IMR-90 (cell line): Measurements from ENCODE around the gene TANC2. TPM values are rescaled to one million over a fixed set of nuclear protein-coding genes. Genes with fewer than 3 reads are reported as not detected.

Experiments used
- ATAC-seq: fragments of 200-7000 bp; cut with Tn5 transposase; 2 replicates; pipeline ENCODE4 v1.9.1; 2020; ENCODE audit warnings: low read depth, mild to moderate bottlenecking, moderate library complexity
- BruUV-seq: library from RNA; stranded (reverse); fragments of 400-500 nt; replicated peaks from 2 replicates; lab custom pipeline; 2021; lab: Mats Ljungman, UMichigan
- CTCF ChIA-PET: fragments of 300-600 bp; formaldehyde crosslinking; extraction: SDS; loops from one replicate; lab custom pipeline; 2021; ENCODE audit warnings: antibody characterized with exemption; lab: Yijun Ruan, JAX
- POLR2A ChIA-PET: fragments of 300-600 bp; sonication (Branson Sonifier 250); formaldehyde crosslinking; loops from one replicate; lab custom pipeline; 2022; ENCODE audit warnings: antibody characterized with exemption; ENCODE audit not compliant: unreplicated experiment; lab: Charles Lee
- DNase-seq: peaks from one replicate; pipeline ENCODE4 v3.0.0; 2013
- H2AFZ ChIP-seq: replicated peaks from 2 replicates; pipeline ENCODE3; 2013; ENCODE audit warnings: low read length, mild to moderate bottlenecking; ENCODE audit not compliant: poor library complexity
- H2AK5ac ChIP-seq: 2 replicates; pipeline ENCODE4 v1.6.1; 2013; ENCODE audit warnings: low read depth, low read length, inconsistent platforms
- H2AK9ac ChIP-seq: replicated peaks from 2 replicates; pipeline ENCODE3; 2013; ENCODE audit warnings: mild to moderate bottlenecking, low read depth, low read length, moderate library complexity; ENCODE audit not compliant: poor library complexity
- H2BK120ac ChIP-seq: 2 replicates; pipeline ENCODE4 v1.6.1; 2013; ENCODE audit warnings: low read depth, low read length, inconsistent platforms
- H2BK15ac ChIP-seq: 3 replicates; pipeline ENCODE4 v1.6.1; 2013; ENCODE audit warnings: low read depth, low read length, inconsistent platforms
- H2BK20ac ChIP-seq: 2 replicates; pipeline ENCODE4 v1.6.1; 2013; ENCODE audit warnings: low read depth, mild to moderate bottlenecking, inconsistent platforms, low read length, moderate library complexity
- H2BK5ac ChIP-seq: 2 replicates; pipeline ENCODE4 v1.6.1; 2013; ENCODE audit warnings: mild to moderate bottlenecking, low read depth, low read length, inconsistent platforms; ENCODE audit not compliant: poor library complexity, severe bottlenecking
- H3K14ac ChIP-seq: replicated peaks from 2 replicates; pipeline ENCODE4 v1.6.1; 2013; ENCODE audit warnings: low read depth, low read length, inconsistent platforms
- H3K18ac ChIP-seq: 2 replicates; pipeline ENCODE4 v1.6.1; 2013; ENCODE audit warnings: low read depth, low read length, control low read depth
- H3K23ac ChIP-seq: 2 replicates; pipeline ENCODE4 v1.6.1; 2013; ENCODE audit warnings: low read depth, low read length, inconsistent platforms
- H3K27ac ChIP-seq: 2 replicates; pipeline ENCODE4 v1.5.1; 2013; ENCODE audit warnings: mild to moderate bottlenecking, control low read depth, low read length; ENCODE audit not compliant: insufficient read depth
- H3K27me3 ChIP-seq: 2 replicates; pipeline ENCODE4 v1.6.1; 2013; ENCODE audit warnings: low read length; ENCODE audit not compliant: control insufficient read depth, insufficient read depth
- H3K36me3 ChIP-seq: 2 replicates; pipeline ENCODE4 v1.6.1; 2013; ENCODE audit warnings: low read length, mixed read lengths; ENCODE audit not compliant: control insufficient read depth, insufficient read depth
- H3K4ac ChIP-seq: 2 replicates; pipeline ENCODE4 v1.6.1; 2013; ENCODE audit warnings: low read depth, low read length, inconsistent platforms
- H3K4me1 ChIP-seq: 2 replicates; pipeline ENCODE4 v1.6.1; 2013; ENCODE audit warnings: low read length, mixed read lengths; ENCODE audit not compliant: control insufficient read depth, insufficient read depth
- H3K4me2 ChIP-seq: 2 replicates; pipeline ENCODE4 v1.6.1; 2013; ENCODE audit warnings: low read depth, mild to moderate bottlenecking, control low read depth, low read length, moderate library complexity
- H3K4me3 ChIP-seq: 2 replicates; pipeline ENCODE4 v1.5.1; 2013; ENCODE audit warnings: low read depth, mild to moderate bottlenecking, control low read depth, low read length, moderate library complexity; ENCODE audit not compliant: insufficient read depth
- H3K56ac ChIP-seq: 2 replicates; pipeline ENCODE4 v1.6.1; 2013; ENCODE audit warnings: low read length, inconsistent platforms; ENCODE audit not compliant: insufficient read depth; ENCODE audit errors: extremely low read depth
- H3K79me1 ChIP-seq, 2 experiments: 2 replicates each; pipeline ENCODE4 v1.6.1; 2013; ENCODE audit warnings: low read length in 2 of 2, inconsistent platforms in 1 of 2, low read depth in 1 of 2
- H3K9ac ChIP-seq: 2 replicates; pipeline ENCODE4 v1.6.1; 2013; ENCODE audit warnings: low read depth, low read length, control low read depth
- H3K9me1 ChIP-seq: 2 replicates; pipeline ENCODE4 v1.6.1; 2013; ENCODE audit warnings: low read length, inconsistent platforms; ENCODE audit not compliant: insufficient read depth
- H3K9me3 ChIP-seq: 2 replicates; pipeline ENCODE4 v1.6.1; 2013; ENCODE audit warnings: low read length; ENCODE audit not compliant: control insufficient read depth, insufficient read depth
- H4K20me1 ChIP-seq: 2 replicates; pipeline ENCODE4 v1.6.1; 2013; ENCODE audit warnings: low read length, inconsistent platforms; ENCODE audit not compliant: insufficient read depth
- H4K5ac ChIP-seq: 2 replicates; pipeline ENCODE4 v1.6.1; 2013; ENCODE audit warnings: mild to moderate bottlenecking, low read depth, low read length, control low read depth
- H4K8ac ChIP-seq, 2 experiments: 2 replicates each; pipeline ENCODE4 v1.6.1; 2013; ENCODE audit warnings: low read depth in 2 of 2, low read length in 2 of 2, control low read depth in 1 of 2, inconsistent platforms in 1 of 2
- H4K91ac ChIP-seq: 2 replicates; pipeline ENCODE4 v1.6.1; 2013; ENCODE audit warnings: low read depth, low read length, inconsistent platforms; ENCODE audit not compliant: insufficient read depth
- CEBPB ChIP-seq: IDR thresholded peaks from 2 replicates; pipeline ENCODE4 v1.6.1; 2012; ENCODE audit warnings: low read depth, low read length, improper control_type of control experiment
- FOS ChIP-seq: fragments of 150-350 bp; IDR thresholded peaks from 2 replicates; pipeline ENCODE4 v1.6.1; 2016; ENCODE audit warnings: low read depth, low read length
- MAFK ChIP-seq: IDR thresholded peaks from 2 replicates; pipeline ENCODE4 v1.6.1; 2012; ENCODE audit warnings: low read depth, low read length, improper control_type of control experiment
- MXI1 ChIP-seq: IDR thresholded peaks from 2 replicates; pipeline ENCODE4 v1.6.1; 2012; ENCODE audit warnings: low read depth, mild to moderate bottlenecking, low read length, moderate library complexity, borderline replicate concordance
- NFE2L2 ChIP-seq: fragments of 150-350 bp; IDR thresholded peaks from 2 replicates; pipeline ENCODE4 v1.6.1; 2016; ENCODE audit warnings: low read depth, mild to moderate bottlenecking, low read length
- POLR2A ChIP-seq: IDR thresholded peaks from 2 replicates; pipeline ENCODE4 v1.6.1; 2012; ENCODE audit warnings: mild to moderate bottlenecking, low read depth, low read length
- RAD21 ChIP-seq: IDR thresholded peaks from 2 replicates; pipeline ENCODE4 v1.6.1; 2012; ENCODE audit warnings: low read length, improper control_type of control experiment
- RCOR1 ChIP-seq: IDR thresholded peaks from 2 replicates; pipeline ENCODE4 v1.6.1; 2012; ENCODE audit warnings: mild to moderate bottlenecking, low read length, improper control_type of control experiment; ENCODE audit not compliant: insufficient replicate concordance
- RFX5 ChIP-seq: IDR thresholded peaks from 2 replicates; pipeline ENCODE4 v1.8.0; 2012; ENCODE audit warnings: low read depth, mild to moderate bottlenecking, low read length, moderate library complexity
- WGBS, 2 experiments: methylation state at CpG; one replicate each; pipeline versions ENCODE4 v1.1.5 to v1.1.7; 2013; ENCODE audit warnings: missing lambda C conversion rate in 2 of 2; ENCODE audit not compliant: insufficient read length in 1 of 2; ENCODE audit errors: extremely low coverage in 2 of 2; 5-methylcytosine and 5-hydroxymethylcytosine counted together
- dilution Hi-C: fragments of 300-500 bp; cut with HindIII; formaldehyde crosslinking; loops from one replicate; pipeline ENCODE4 v1.14.3; 2018; ENCODE audit warnings: low sequenced_read_pairs; ENCODE audit not compliant: unreplicated experiment
- in situ Hi-C: fragments of 300-500 bp; cut with MboI; formaldehyde crosslinking; loops from 3 replicates; pipeline ENCODE4 v1.14.3; 2019; ENCODE audit warnings: low sequenced_read_pairs, inconsistent platforms, mixed read lengths
- intact Hi-C: fragments of 100-400 bp; cut with micrococcal nuclease; formaldehyde crosslinking; loops from 2 replicates; pipeline ENCODE4 v1.10.0; 2022
- polyA plus RNA-seq, 3 experiments: library from polyadenylated mRNA; depleted of rRNA; stranded (reverse); fragments of >200 nt; gene quantifications; 2 replicates each; pipeline ENCODE4 v1.2.3, GENCODE V29; 2012; ENCODE audit warnings: low replicate concordance in 1 of 3
- total RNA-seq: library from RNA; depleted of rRNA; stranded (reverse); fragments of >200 nt; gene quantifications from 2 replicates; pipeline ENCODE4 v1.2.3, GENCODE V29; 2012

The TANC2 gene
- total and polyA plus RNA-seq, 2 of the 4 experiments (the other 2 are of a cell fraction) = 20.6 to 41.4 TPM

DNA sequence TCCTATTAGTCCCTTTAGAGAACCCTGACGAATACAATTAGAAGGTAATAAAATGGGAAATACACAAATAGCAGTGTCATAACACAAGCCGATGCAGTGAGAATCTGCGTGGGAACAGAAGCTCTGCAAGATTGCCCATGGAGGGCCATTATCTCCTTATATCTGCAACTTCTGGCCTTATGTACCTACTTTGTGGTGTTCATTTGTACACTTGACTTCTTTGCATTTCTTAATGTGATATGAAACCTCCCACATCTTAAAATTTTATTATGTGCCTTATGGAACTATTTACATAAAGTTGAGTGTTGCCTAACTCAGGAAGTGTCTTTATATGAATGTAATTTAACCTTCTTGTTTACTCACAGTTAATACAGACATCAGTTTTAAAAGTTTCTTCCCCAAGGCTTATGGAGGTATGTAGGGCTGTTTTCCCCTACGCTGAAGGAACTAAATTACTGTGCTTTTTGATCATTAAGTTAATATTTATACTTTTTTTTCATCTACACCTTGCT is 10.1 kb upstream of the TANC2 start:
- CTCF ChIA-PET = no interaction called here
- in situ Hi-C loops = no loop called here
- no peaks in the 10 kb centered on the region for H3K27me3 ChIP-seq

More for the DNA sequence above, 10.1 kb upstream of the TANC2 start:
- Histone ChIP-seq H4K8ac (no peak overlapping the region), H2BK20ac (no peak overlapping the region), H4K5ac (no peak overlapping the region), H3K79me1 (no peaks in the 10 kb centered on the region), H3K14ac (no peak overlapping the region), H3K9ac (no peak overlapping the region), H3K9me3 (no peaks in the 10 kb centered on the region), H2BK5ac (no peak overlapping the region), H2BK15ac (no peak overlapping the region), H3K27ac (no peak overlapping the region), H2BK120ac (no peak overlapping the region), H3K56ac (no peak overlapping the region), H2AK5ac (no peak overlapping the region), H3K4me2 (no peak overlapping the region), H4K91ac (no peak overlapping the region), H3K36me3 (no peaks in the 10 kb centered on the region), H3K9me1 (peaks cover 2% of the 10 kb centered on the region; the same call in 1 of the 2 replicates), H3K18ac (no peak overlapping the region), H2AFZ (no peak overlapping the region), H3K4ac (no peak overlapping the region), H3K4me3 (no peak overlapping the region), H2AK9ac (no peak overlapping the region), H3K23ac (no peak overlapping the region), H3K4me1 (no peaks in the 10 kb centered on the region), H4K20me1 (no peaks in the 10 kb centered on the region)
- dilution Hi-C loops (no loop called here), intact Hi-C loops (no loop called here)
- DNase-seq (no peak), ATAC-seq (no peak)
- TF ChIP-seq RAD21 = no peak
- TF ChIP-seq CEBPB = no peak
- no peak for TF ChIP-seq POLR2A
- TF ChIP-seq RFX5 = no peak
- TF ChIP-seq FOS = no peak
- TF ChIP-seq MAFK = no peak
- no peak for TF ChIP-seq RCOR1
- TF ChIP-seq NFE2L2 = no peak
- TF ChIP-seq MXI1 = no peak
- WGBS, 2 experiments = no CpG with 5 or more reads among the region's 4 CpGs
- POLR2A ChIA-PET = no interaction called here
- no TSS peak for BruUV-seq
